NCI-H2227 (cell line): ENCODE results near the gene YKT6.
"Not testable (repeated sequence)": the region's sequence is repeated elsewhere in the genome, so short reads cannot be mapped to it uniquely, and the experiment has no call there.

ENCODE experiments used
- DNase-seq: peaks from one replicate; lab custom pipeline; 2025; ENCODE audit not compliant: unreplicated experiment; lab: John Stamatoyannopoulos, UW

YKT6 gene

GRCh38 chr7:44193011-44193802, 7.6 kb upstream of the YKT6 start:
- DNase-seq: no peak

GRCh38 chr7:44194069-44194468, 6.7 kb upstream of the YKT6 start:
- no peak for DNase-seq

- DNase-seq: no peak
Measured at GRCh38 chr7:44194562-44195145, 6.1 kb upstream of the YKT6 start.

- DNase-seq: no peak
Measured at GRCh38 chr7:44195889-44196288, 4.9 kb upstream of the YKT6 start.

GRCh38 chr7:44196450-44196872, 4.3 kb upstream of the YKT6 start:
- peak; percentile 46 for DNase-seq

GRCh38 chr7:44197474-44197873, 3.3 kb upstream of the YKT6 start:
- DNase-seq: no peak

GRCh38 chr7:44200163-44200562, 615 bp upstream of the YKT6 start:
- not testable (repeated sequence) for DNase-seq

- DNase-seq: no peak
Measured at GRCh38 chr7:44201813-44202212, 1.0 kb downstream of the YKT6 start.

GRCh38 chr7:44206008-44206407, 5.2 kb downstream of the YKT6 start:
- DNase-seq: no peak

- no peak for DNase-seq
Measured at GRCh38 chr7:44208085-44208484, 7.3 kb downstream of the YKT6 start.

GRCh38 chr7:44210107-44210506, 9.3 kb downstream of the YKT6 start:
- DNase-seq: no peak

- no peak for DNase-seq
Measured at GRCh38 chr7:44211126-44211675, 10.4 kb downstream of the YKT6 start.

GRCh38 chr7:44212018-44212417, 11.2 kb downstream of the YKT6 start:
- no peak for DNase-seq

GRCh38 chr7:44212581-44213184, 11.9 kb downstream of the YKT6 start:
- no peak for DNase-seq

GRCh38 chr7:44213206-44213876, 12.6 kb downstream of the YKT6 start:
- no peak for DNase-seq

- no peak for DNase-seq
Measured at GRCh38 chr7:44213877-44214388, 13.2 kb downstream of the YKT6 start.

- DNase-seq: no peak
Measured at GRCh38 chr7:44215531-44215930, 14.8 kb downstream of the YKT6 start.

GRCh38 chr7:44216019-44216418, 15.2 kb downstream of the YKT6 start:
- DNase-seq: no peak

- no peak for DNase-seq
Measured at GRCh38 chr7:44216521-44217222, 15.9 kb downstream of the YKT6 start.

- DNase-seq: no peak
Measured at GRCh38 chr7:44217223-44217714, 16.5 kb downstream of the YKT6 start.
